Measurements from ENCODE around the gene MTMR1. TPM values are rescaled to one million over a fixed set of nuclear protein-coding genes. Genes with fewer than 3 reads are reported as not detected.

Gene MTMR1
- total RNA-seq, 1 experiment from 2014 or later = 41.3 TPM

GRCh38 chrX:150664290-150664689 lies 28.9 kb upstream of the MTMR1 start:
- ChIA-PET POLR2A (ENCODE audit: unreplicated experiment) (no interaction called here), CTCF (no interaction called here)
- no TSS peak for BruUV-seq (replicated peaks)
- peaks cover 6% of the 10 kb centered on the region; the same call in 1 of the 2 replicates for H3K36me3 ChIP-seq (ENCODE audit: low read depth)
- H3K79me2 ChIP-seq (ENCODE audit: low read depth) = no peaks in the 10 kb centered on the region
- H3K9me3 ChIP-seq (ENCODE audit: insufficient read depth, low read depth) = no peaks in the 10 kb centered on the region
- H3K4me2 ChIP-seq = no peak overlapping the region
- no peaks in the 10 kb centered on the region for H3K9me2 ChIP-seq (ENCODE audit: insufficient read depth)
- H3K4me3 ChIP-seq = no peak overlapping the region
- no peaks in the 10 kb centered on the region for H3K4me1 ChIP-seq (replicated peaks; ENCODE audit: insufficient read depth)
- H4K20me1 ChIP-seq (ENCODE audit: insufficient read depth) = no peaks in the 10 kb centered on the region
- no peak overlapping the region for H2AFZ ChIP-seq
- no peaks in the 10 kb centered on the region for H3F3A ChIP-seq (ENCODE audit: insufficient read depth, low read depth)
- no peaks in the 10 kb centered on the region for H3K27me3 ChIP-seq (ENCODE audit: insufficient read depth, low read depth)
- peak in 1 of 2 experiments; percentile 29 for DNase-seq
- TF ChIP-seq EZH2 (IDR thresholded peaks at IDR 0.05; ENCODE audit: low read depth) = no peak
- no peak for TF ChIP-seq CTCF (conservative IDR thresholded peaks at IDR 0.05)
- no peak overlapping the region for H3K27ac ChIP-seq
- intact Hi-C loops (cut with micrococcal nuclease; ENCODE audit: unreplicated experiment) = no loop called here

GRCh38 chrX:150676221-150676620 lies 17.0 kb upstream of the MTMR1 start:
- DNase-seq = no peak
- Histone ChIP-seq H3K9me3 (ENCODE audit: insufficient read depth, low read depth) (no peaks in the 10 kb centered on the region), H3K4me1 (replicated peaks; ENCODE audit: insufficient read depth) (no peaks in the 10 kb centered on the region), H2AFZ (no peak overlapping the region), H3K9me2 (ENCODE audit: insufficient read depth) (no peaks in the 10 kb centered on the region), H3F3A (ENCODE audit: insufficient read depth, low read depth) (no peaks in the 10 kb centered on the region), H3K4me3 (no peak overlapping the region), H3K27ac (no peak overlapping the region), H3K79me2 (ENCODE audit: low read depth) (no peaks in the 10 kb centered on the region), H3K36me3 (ENCODE audit: low read depth) (no peaks in the 10 kb centered on the region), H4K20me1 (ENCODE audit: insufficient read depth) (no peaks in the 10 kb centered on the region), H3K4me2 (no peak overlapping the region), H3K27me3 (ENCODE audit: insufficient read depth, low read depth) (no peaks in the 10 kb centered on the region)
- no peak for TF ChIP-seq CTCF (conservative IDR thresholded peaks at IDR 0.05)
- no peak for TF ChIP-seq EZH2 (IDR thresholded peaks at IDR 0.05; ENCODE audit: low read depth)
- ChIA-PET CTCF (no interaction called here), POLR2A (ENCODE audit: unreplicated experiment) (no interaction called here)
- BruUV-seq (replicated peaks) = no TSS peak
- intact Hi-C loops (cut with micrococcal nuclease; ENCODE audit: unreplicated experiment) = no loop called here

GRCh38 chrX:150680974-150681373 lies 12.2 kb upstream of the MTMR1 start:
- TF ChIP-seq CTCF (conservative IDR thresholded peaks at IDR 0.05) (peak; percentile 74), EZH2 (IDR thresholded peaks at IDR 0.05; ENCODE audit: low read depth) (no peak)
- POLR2A ChIA-PET (ENCODE audit: unreplicated experiment) = no interaction called here
- intact Hi-C loops (cut with micrococcal nuclease; ENCODE audit: unreplicated experiment) = loop anchor here (1.0 to 10.0 kb wide), 2 partner anchors 731 to 1166 kb away; no protein-coding TSS in a partner anchor
- H3K27me3 ChIP-seq (ENCODE audit: insufficient read depth, low read depth) = no peaks in the 10 kb centered on the region
- H3K9me3 ChIP-seq (ENCODE audit: insufficient read depth, low read depth) = no peaks in the 10 kb centered on the region
- no peaks in the 10 kb centered on the region for H4K20me1 ChIP-seq (ENCODE audit: insufficient read depth)
- no peaks in the 10 kb centered on the region for H3K4me1 ChIP-seq (replicated peaks; ENCODE audit: insufficient read depth)
- H3K79me2 ChIP-seq (ENCODE audit: low read depth) = no peaks in the 10 kb centered on the region
- no peak overlapping the region for H3K4me2 ChIP-seq
- peak in 1 of 2 experiments; percentile 39 for DNase-seq
- no peaks in the 10 kb centered on the region for H3K9me2 ChIP-seq (ENCODE audit: insufficient read depth)
- no peaks in the 10 kb centered on the region for H3F3A ChIP-seq (ENCODE audit: insufficient read depth, low read depth)
- no TSS peak for BruUV-seq (replicated peaks)
- CTCF ChIA-PET = interaction anchor here (0.6 kb wide), 2 partner anchors 137 to 497 kb away, joined by 3 to 4 read pairs; no protein-coding TSS in a partner anchor
- no peaks in the 10 kb centered on the region for H3K36me3 ChIP-seq (ENCODE audit: low read depth)
- H3K4me3 ChIP-seq = no peak overlapping the region
- no peak overlapping the region for H3K27ac ChIP-seq
- H2AFZ ChIP-seq = no peak overlapping the region

All from PC-9 (cell line).